Thyroid gland (tissue), 4 donors: ENCODE measurements around the gene SFXN5.
"Not testable (repeated sequence)": the region's sequence is repeated elsewhere in the genome, so short reads cannot be mapped to it uniquely, and the experiment has no call there.

ENCODE experiments used
- CTCF ChIP-seq, 6 experiments: fragments of 200-600 bp in 3 of 6; fragments of 450-650 bp in 3 of 6; sonication (generic) in 3 of 6; IDR thresholded peaks; one replicate each; pipeline ENCODE4 v1.5.1; 2016 to 2019; ENCODE audit warnings: antibody characterized with exemption in 6 of 6, mild to moderate bottlenecking in 2 of 6, inconsistent platforms in 1 of 6, moderate library complexity in 1 of 6
- POLR2A ChIP-seq, 2 donors: fragments of 450-650 bp; IDR thresholded peaks; one replicate each; pipeline ENCODE4 v1.6.1; 2017; ENCODE audit warnings: antibody characterized with exemption in 2 of 2, mild to moderate bottlenecking in 2 of 2, moderate library complexity in 1 of 2

GRCh38 chr2:72907369-72907768 lies 164.1 kb downstream of the SFXN5 start:
- not testable (repeated sequence) for TF ChIP-seq CTCF, POLR2A (IDR thresholded peaks at IDR 0.05)
